Loucy (cell line): ENCODE results near the gene NT5DC4.

Source experiments
- EZH2phosphoT487 ChIP-seq: fragments of 200-600 bp; IDR thresholded peaks from 2 replicates; pipeline ENCODE4 v1.6.1; 2018; ENCODE audit warnings: antibody characterized with exemption, mild to moderate bottlenecking, moderate library complexity, borderline replicate concordance
- TF ChIP-seq, protein P1 (sequence below): fragments of 200-600 bp; sonication (generic); conservative IDR thresholded peaks from 2 replicates; pipeline ENCODE4 v1.5.1; 2014; ENCODE audit warnings: mild to moderate bottlenecking, antibody characterized with exemption, low read length

DNA sequence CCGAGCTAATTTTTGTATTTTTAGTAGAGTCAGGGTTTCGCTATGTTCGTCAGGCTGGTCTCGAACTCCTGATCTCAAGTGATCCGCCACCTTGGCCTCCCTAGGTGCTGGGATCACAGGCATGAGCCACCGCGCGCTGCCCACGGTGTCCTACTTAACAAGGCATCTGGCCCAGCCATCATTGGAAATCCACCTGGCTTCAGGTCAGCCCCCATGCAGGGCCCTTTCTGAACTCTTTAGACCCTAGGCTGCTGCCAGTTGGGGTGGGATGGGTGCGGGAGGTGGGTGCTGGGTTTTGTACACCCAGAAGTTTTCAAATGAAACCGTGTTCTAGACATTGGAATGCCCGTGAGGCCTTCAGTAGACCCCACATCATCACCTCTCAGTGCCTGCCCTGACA is 26.6 kb upstream of the NT5DC4 start:
- TF ChIP-seq, protein P1, sequence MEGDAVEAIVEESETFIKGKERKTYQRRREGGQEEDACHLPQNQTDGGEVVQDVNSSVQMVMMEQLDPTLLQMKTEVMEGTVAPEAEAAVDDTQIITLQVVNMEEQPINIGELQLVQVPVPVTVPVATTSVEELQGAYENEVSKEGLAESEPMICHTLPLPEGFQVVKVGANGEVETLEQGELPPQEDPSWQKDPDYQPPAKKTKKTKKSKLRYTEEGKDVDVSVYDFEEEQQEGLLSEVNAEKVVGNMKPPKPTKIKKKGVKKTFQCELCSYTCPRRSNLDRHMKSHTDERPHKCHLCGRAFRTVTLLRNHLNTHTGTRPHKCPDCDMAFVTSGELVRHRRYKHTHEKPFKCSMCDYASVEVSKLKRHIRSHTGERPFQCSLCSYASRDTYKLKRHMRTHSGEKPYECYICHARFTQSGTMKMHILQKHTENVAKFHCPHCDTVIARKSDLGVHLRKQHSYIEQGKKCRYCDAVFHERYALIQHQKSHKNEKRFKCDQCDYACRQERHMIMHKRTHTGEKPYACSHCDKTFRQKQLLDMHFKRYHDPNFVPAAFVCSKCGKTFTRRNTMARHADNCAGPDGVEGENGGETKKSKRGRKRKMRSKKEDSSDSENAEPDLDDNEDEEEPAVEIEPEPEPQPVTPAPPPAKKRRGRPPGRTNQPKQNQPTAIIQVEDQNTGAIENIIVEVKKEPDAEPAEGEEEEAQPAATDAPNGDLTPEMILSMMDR = no peak
- no peak for TF ChIP-seq EZH2phosphoT487
